ENCODE results near the gene GYS2. TPM values are rescaled to one million over a fixed set of nuclear protein-coding genes. Genes with fewer than 3 reads are reported as not detected.

GYS2 gene
- polyA plus RNA-seq, 10 donors, result 0.19 to 0.67 (median 0.46) TPM; not detected in 6

DNA sequence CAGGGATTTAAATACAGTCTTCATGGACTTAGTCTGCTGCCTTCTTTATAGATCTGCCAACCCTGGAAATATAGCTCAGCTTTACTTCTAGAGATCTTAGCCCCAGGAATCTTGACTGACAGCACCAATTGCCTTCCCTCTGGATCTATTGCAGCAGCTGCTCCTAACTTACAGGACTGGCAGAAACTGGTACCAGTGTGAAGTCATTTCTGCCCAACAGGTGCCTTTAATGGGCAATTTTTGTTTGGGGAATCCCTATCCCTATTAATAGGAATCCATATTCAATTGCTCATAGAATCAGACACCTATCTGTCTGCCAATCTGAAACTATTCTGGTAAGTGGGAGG, 51.3 kb downstream of the GYS2 start:
- peak; percentile 71 to 79 (median 73) for DNase-seq

DNA sequence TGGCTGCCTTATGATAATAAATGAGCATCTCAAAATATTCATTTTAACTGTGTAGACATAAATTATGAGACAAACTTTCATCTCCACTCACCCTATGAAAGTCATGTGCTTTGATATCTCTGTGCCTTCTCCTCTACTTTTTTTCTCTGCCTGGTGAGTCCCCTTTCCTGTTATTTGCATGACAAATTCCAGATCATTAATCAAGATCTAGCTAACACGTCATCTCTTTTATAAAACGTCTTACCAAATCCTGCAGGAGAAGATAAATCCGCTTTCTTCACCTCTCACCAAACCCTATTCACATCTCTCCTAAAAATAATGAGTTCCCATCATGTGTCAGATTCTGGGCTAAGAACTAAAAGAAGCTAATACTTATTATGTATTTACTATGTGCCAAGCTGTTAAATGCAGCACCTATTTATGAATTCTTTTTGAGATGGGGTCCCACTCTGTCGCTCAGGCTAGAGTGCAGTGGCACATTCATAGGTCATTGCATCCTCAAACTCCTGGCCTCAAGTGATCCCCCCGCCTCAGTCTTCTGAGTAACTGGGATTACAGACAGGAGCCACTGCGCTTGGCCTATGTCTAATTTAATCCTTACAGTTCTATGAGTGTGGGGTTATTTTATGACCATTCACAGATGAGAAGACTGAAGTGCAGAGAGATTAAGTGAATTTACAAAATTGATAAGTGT, 51.9 kb downstream of the GYS2 start:
- DNase-seq, result no peak

DNA sequence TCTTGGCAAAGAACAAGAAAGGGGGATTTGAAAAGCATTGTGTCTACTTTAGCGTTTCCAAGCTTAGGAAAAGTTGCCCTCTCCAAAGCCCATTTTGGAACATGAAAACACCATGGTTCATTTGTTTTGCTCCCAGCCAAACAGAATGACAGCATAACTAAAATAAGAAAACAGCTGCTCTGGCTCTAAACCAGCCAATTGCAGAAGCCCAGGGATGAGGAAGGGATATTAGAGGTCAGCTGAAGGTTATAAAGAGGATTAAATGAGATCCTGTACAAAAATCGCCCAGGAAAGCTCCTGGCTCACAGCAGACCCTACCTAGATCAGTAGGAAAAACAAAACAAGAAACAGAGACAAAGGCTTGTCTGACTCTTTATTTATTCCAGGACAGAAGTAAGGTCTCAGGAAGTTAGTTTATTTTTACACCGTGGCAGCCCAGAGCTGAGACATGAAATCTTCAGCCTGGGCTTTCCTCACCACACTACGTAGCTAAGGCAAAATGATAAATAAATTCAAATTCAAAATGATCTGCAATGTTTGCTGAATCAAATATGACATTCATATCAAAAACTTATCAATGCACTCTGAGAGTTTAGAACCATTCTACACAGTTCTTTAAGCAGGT, 52.7 kb downstream of the GYS2 start:
- peak; percentile 79 to 88 (median 84) for DNase-seq

DNA sequence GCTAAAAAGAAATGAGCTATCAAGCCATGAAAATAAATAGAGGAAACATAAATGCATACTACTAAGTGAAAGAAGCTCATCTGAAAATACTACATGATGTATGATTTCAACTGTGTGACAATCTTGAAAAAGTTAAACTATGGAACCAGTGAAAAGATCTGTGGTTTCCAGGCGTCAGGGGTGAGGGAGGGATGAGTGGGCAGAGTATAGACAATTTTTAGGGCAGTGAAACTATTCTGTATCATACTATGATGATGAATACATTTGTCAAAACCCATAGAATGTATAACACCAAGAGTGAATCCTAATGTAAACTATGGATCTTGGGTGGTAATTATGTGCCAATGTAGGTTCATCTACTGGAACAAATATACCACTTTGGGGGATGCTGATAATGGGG, 57.2 kb downstream of the GYS2 start:
- no peak for DNase-seq

DNA sequence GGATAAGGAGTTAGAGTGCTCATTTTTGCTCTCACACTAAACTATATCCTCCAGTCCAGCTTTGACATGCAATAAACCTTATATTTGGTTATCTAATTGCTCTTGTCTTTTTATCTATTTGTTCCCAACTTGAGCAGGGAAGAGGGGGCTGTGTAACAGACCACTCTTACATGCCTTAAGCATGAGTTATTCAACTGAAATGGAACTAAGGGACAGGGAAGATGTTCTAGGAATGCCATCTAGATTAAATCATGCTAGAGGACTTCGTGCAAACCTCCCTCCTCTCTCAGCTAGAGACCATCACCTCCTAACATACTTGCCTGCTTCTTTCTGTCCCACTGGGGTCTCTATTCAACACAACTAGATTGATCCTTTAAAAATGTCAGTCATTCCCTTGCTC, 57.9 kb downstream of the GYS2 start:
- no peak for DNase-seq

DNA sequence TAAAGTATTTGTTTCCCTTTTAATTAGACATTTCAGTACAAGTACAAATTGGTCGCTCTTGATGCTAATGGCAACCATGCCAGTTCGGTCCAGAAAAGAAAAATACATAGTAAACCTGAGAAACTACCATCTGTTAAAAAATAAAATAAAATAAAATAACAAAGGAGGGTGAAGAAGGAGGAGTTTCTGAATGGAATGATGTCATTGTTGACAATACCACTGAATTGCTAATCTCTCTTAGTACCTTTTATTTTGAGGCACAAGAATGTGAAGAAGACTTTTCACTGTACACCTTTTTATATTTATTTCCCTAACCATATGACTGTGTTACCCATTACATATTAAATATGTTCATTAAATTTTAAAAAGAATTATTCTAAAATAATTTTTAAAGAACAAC, 59.1 kb downstream of the GYS2 start:
- no peak for DNase-seq

DNA sequence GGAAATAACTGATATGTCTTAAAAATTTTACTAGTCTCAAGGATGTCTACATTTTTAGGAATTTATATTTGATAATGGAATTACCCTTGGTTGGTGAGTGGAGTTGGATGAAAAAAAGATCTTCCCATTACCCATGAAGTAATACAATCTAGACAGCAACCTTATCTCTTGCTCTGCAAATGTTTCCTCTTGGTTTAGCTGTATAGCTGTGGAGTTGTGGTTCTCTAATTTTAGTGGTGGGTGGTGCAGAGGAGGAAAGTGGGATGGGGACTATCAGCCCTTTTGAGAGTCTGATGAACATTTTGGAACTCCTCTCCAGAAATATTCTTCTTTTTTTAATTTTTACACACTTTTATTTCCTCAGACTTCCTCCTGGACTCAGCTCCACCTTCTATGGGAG, 61.5 kb downstream of the GYS2 start:
- no peak for DNase-seq

DNA sequence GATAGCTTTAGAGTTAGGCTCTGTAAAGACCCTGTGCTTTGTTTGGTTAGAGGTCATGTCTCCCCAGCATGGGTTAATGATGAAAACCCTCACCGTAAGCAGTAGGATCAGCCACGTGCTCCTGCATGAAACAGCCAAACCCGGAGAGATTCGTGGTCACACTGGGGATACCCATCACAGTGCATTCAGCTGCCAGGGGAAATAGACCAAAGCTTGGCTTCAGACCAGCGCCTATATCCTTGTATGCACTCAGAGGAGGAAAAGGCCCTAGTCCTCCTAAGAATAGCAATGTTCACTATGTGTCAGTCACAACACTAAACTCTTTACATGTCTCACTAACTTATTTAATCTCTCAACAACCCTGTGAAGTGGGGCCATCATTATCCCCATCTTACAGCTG, 62.2 kb downstream of the GYS2 start:
- DNase-seq, result no peak

DNA sequence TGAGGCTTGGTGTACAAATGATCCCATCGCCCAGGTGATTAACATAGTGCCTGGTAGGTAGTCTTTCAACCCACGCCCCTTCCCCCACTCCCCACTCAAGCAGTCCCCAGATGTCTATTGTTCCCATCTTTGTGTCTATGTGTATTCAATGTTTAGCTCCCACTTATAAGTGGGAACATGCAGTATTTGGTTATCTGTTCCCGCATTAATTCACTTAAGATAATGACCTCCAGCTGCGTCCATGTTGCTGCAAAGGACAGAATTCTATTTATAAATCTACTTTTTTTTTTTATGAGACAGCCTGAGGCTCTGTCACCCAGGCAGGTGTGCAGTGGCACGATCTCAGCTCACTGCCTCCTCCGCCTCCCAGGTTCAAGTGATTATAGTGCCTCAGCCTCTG, 62.9 kb downstream of the GYS2 start:
- no peak for DNase-seq

DNA sequence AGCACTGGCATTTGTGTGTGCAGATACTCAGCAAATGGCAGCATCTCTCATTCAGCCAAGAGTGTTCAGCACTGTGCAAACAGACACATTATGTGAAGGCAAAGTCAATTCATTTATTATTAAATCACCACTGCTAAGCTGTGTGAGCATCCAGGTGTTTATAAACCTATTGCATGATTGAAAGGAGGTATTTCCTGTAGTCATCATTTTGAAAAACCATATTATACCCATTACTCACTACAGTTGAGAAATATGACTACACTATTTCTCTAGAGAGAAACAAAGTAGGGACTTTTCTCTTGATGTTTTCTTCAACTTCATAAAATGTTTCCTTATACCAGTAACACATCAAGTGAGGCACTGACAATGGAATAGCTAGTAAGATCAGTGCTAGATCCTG, 64.8 kb downstream of the GYS2 start:
- no peak for DNase-seq

DNA sequence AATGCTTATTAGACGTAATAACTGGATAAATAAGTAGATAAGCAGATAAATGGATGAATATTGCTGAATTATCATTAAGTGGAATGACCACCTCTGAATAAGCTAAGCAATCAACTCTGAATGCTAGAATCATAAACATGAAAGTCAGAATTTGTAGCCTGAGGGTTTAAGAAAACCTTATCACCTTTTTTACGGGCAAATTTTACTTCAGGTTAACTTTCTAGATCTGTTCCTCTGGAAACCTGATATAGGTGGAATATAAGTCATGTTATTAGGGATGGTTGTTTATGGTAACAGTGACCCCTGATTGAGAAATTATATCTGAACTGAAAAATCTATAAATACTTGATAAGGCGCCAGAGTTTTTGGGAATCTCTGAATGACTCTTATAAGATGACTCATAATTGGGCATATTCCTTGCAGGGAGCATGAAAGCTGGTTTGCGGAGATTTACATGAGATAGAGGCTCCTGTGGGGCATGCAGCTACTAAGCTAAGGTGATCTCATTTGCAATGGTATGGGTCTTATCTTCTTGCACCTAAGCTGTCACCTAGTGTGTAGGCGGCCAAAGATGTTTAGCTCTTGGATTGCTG, 66.5 kb downstream of the GYS2 start:
- no peak for DNase-seq

DNA sequence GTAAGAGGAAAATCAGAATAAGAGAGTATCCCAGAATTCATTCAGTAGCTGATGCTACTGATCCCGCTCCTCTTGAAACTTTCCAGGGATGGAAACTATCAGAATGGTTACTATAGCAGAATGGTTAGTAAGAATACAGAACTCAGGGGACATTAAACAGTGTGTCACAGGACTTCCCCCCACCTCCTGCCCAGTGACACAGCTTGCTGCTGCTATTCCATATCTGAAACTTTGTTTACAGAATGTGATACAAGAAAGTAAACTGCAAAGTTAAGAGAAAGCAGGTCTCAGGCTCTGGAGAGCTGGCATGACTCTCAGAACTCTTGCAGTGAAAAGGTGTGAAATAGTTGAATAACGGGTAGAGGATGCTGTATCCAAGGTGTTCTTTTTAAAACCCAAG, 75.2 kb downstream of the GYS2 start:
- DNase-seq, result no peak

DNA sequence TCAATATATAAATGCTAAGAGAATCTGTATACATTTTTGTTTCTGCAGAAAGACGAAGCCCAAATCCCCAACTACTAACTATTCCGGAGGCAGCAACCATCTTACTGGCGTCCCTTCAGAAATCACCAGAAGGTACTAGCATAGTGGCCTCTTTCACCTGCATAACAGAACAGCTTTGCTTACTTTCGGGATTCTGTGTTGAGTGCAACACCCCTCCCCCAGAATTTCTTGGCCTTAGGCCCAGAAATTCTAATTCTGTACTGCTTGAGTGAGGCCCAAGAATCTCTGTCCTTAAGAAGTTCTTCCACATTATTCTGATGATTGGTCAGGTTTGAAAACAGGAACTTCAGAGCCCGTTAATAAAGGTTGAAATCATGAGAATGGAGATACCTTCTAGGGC, 75.7 kb downstream of the GYS2 start:
- DNase-seq, result peak in 2 of 3 donors; percentile 28 to 37

DNA sequence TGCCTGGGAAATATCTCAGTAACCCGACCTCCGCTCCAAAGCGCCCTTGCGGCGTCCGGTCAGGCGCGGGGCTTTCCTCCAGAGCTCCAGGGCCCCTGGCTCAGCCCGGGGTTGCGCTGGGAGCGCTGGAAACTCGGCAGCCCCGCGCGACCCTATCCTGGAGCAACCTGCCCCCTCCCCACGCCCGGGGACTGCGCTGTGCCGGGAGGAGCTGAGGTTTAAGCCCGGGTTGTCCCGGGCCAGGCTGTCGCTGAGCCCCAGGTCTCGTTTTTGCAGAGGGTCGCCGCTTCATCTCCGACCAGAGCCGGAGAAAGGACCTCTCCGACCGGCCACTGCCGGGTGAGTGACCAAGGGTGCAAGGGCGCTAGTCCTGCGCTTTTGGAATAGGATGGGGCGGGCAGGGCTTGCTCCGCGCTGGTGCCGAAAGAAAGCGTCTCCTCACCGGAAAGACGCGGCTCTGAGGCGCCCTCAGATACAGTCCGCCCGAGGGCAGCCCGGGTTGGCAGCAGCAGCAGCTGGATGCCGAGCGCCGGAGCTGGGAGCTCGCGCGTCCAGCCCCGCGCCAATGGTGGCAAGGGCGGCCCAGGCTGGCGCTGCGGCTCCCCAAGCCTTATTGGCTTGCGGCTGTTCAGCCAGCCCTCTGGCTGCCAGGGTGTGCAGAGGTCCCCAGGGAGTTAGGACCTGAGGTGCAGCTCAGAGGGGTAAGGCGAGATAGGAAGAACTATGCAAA, 77.0 kb downstream of the GYS2 start:
- peak; percentile 39 to 75 (median 45) for DNase-seq

DNA sequence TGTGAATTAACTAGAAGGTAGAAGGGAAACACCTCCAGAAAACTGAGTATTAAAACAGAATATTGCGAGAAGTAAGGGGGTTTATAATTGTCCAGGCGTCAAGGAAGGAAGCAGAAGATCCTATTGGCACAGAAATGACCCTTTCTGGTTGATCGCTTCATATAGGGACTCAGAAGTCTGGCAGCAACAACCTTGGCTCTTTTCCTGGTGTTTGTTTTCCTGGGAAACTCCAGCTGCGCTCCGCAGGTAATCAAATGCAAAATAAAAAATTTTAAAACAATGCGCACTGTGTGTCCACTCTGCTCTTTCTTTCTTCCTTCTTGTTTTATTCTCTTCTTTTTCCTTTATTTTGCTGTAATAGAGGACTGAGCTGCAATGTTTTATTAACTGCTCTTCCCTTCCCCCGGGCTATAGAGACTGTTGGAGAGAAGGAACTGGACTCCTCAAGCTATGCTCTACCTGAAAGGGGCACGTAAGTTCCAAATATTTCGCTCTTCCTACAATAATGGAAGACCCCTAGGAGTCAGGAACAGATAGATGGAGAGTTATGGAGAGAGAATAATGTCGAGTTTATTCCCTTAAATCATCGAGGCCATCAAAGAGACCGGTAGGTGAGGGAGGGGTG, 77.8 kb downstream of the GYS2 start:
- peak in 1 of 3 donors; percentile 8 for DNase-seq

DNA sequence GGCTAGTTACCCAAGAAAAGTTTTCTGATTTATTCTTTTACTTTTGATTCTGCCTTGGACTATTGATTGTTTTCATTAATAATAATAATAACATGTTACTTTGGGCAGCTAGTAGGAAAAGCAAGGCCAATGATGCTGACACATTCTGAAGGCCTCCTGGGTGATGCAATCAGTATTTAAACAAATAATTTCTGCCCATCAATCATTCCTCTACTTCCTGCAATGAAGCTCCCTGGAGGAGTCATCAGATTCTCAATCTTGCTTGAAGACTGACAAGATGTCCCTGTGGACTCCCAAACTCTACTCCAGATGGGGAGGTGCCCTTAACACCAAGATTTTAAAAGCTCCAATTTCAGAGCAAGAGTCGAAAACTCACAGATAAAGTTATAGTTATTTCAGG, 78.6 kb downstream of the GYS2 start, which contains the start of gene SPX:
Gene SPX, plus strand, starts transcription at position 244 of the 400 bp plus-strand sequence. CDS start 177 bp downstream, outside the sequence.
- DNase-seq, result no peak

DNA sequence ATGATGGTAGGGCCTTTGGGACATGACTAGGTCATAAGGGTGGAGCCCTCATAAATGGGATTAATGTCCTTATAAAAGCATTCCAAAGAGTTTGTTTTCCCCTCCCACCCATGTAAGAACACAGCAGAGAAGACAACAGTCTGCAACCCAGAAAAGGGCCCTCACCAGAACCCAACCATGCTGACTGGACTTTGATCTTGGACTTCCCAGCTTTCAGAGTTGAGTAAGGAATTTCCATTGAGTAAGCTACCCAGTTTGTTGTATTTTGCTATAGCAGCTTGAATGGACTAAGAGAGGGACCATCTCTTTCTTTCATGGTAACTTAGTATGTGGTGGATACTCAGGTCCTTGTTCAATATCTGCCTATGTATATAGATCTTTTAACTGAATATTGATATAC, 81.5 kb downstream of the GYS2 start:
- DNase-seq, result no peak

DNA sequence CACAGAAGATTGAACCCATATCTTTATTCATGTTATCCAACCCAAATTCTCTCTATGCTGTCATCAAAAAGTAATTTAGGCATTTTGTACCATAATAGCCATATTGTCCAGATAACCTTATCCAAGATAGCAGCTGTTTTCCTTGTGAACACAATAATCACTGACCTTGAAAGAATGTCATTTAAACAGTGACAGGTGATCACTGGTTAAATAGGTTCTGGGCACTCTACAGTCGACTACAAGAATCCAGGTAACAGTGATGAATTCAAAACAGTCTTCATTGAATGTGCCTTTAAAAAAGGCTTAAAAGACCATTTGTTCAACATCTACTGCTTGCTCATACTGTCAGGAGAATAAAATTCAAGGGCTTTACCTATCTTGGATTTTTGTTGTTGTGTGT, 83.1 kb downstream of the GYS2 start:
- DNase-seq, result no peak

DNA sequence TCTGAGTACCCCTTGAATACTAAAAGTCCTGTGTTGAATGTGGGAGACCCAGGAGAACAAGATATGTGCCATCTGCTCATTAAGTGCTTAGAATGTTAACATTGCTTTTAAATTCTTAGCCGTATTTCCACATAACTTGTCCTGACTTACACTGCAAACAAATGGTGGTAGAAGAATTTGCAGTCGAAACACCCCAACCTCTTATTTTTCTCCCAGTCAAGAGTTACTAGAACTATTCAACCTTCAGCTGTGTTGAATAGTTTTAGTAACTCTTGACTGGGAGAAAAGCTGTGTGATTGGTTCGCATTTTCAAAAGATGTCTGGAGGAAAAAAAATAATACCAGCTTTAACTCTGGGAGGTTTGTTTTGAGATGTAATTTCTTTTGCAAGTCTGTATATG, 86.2 kb downstream of the GYS2 start:
- no peak for DNase-seq

DNA sequence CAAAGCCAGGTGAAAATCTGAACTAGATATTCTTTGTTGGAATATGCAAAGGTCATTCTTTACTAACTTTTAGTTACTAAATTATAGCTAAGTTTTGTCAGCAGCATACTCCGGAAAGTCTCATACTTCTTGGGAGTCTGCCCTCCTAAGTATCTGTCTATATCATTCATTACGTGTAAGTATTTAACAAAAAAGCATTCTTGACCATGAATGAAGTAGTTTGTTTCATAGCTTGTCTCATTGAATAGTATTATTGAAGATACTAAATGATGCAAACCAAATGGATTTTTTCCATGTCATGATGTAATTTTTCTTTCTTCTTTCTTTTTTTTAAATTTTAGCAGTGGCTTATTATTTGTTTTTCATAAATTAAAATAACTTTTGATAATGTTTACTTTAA, 88.4 kb downstream of the GYS2 start:
- no peak for DNase-seq

DNA sequence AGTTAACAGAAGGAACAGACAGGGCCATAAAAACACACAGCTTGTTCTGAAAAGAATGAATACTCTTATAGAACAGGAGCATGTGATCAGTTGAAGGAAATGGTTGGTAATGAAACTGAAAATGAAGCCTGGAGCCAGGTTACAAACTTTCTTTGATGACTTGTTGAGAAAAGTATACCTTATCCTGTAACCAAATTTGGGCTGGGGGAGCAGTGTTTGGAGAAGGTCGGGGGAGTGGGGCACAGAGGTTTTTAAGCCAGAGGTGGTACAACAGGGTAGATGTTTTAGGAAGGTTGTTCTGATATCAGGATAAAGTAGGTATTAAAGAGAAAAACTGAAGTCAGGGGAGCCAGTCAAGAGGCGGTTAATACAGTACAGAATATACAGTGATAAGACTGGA, 94.9 kb downstream of the GYS2 start:
- no peak for DNase-seq

DNA sequence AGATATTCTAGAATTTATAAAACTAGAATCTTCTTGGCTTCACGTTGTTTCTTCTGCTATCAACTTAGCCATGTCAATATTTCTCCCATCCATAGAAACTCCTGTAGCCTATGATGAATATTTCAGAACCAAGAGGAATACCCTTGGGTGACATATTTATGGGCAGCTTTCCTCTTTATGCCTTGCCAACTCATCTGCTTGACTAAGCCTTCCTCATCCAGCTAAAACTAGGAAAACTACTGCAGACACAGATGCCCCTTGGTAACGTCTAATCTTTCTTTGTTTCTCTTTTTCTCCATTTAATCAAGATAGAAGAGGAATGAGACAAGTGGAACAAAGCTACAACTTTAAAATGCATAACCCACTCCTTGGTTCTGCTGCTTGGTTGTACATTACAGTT, 96.8 kb downstream of the GYS2 start:
- DNase-seq, result no peak

All from muscle of back (tissue), 11 donors.